GM23338 (cell line): ENCODE results near the gene ADAMTS1.

Experiments used
- CREB1 ChIP-seq: fragments of 250-450 bp; sonication (Bioruptor Pico); IDR thresholded peaks from 2 replicates; pipeline ENCODE4 v1.5.0; 2020; ENCODE audit warnings: low read depth, mild to moderate bottlenecking, moderate library complexity
- CTCF ChIP-seq, 2 experiments: fragments of 200-600 bp in 1 of 2; sonication (generic) in 1 of 2; conservative IDR thresholded peaks; 2 replicates each; pipeline versions ENCODE4 v1.5.1 to v1.6.1; 2016 to 2017; ENCODE audit warnings: antibody characterized with exemption in 2 of 2, low read depth in 2 of 2, mild to moderate bottlenecking in 2 of 2, moderate library complexity in 1 of 2
- EZH2 ChIP-seq: fragments of 200-600 bp; sonication (generic); IDR thresholded peaks from one replicate; pipeline ENCODE4 v1.8.0; 2017; ENCODE audit warnings: antibody characterized with exemption, mild to moderate bottlenecking, low read depth; ENCODE audit not compliant: unreplicated experiment
- EZH2phosphoT487 ChIP-seq: fragments of 200-600 bp; sonication (generic); IDR thresholded peaks from one replicate; pipeline ENCODE4 v1.8.1; 2018; ENCODE audit warnings: antibody characterized with exemption; ENCODE audit not compliant: unreplicated experiment
- POLR2AphosphoS5 ChIP-seq: IDR thresholded peaks from 2 replicates; pipeline ENCODE4 v1.6.1; 2016; ENCODE audit warnings: antibody characterized with exemption, low read depth
- REST ChIP-seq: IDR thresholded peaks from one replicate; pipeline ENCODE4 v1.6.1; 2018; ENCODE audit warnings: antibody characterized with exemption; ENCODE audit not compliant: unreplicated experiment
- ZNF331 ChIP-seq: fragments of 250-450 bp; sonication (Bioruptor Pico); IDR thresholded peaks from 2 replicates; pipeline ENCODE4 v1.5.0; 2020; ENCODE audit warnings: low read depth, mild to moderate bottlenecking, moderate library complexity

GRCh38 chr21:26800455-26800854, 44.8 kb downstream of the ADAMTS1 start:
- no peak for TF ChIP-seq CTCF (conservative IDR thresholded peaks at IDR 0.05; ENCODE audit: low read depth in 2 of 2)
- no peak for TF ChIP-seq POLR2AphosphoS5
- TF ChIP-seq EZH2phosphoT487 = no peak
- TF ChIP-seq REST = no peak
- TF ChIP-seq CREB1 (CRISPR knock-in tag) = no peak
- TF ChIP-seq EZH2 = no peak
- no peak for TF ChIP-seq ZNF331 (CRISPR knock-in tag)
